ENCODE measurements around the gene RAPSN.

RAPSN gene

GRCh38 chr11:47417712-47418111 lies 31.2 kb downstream of the RAPSN start:
- H3K9me2 ChIP-seq (ENCODE audit: low read depth, low read length) = no peaks in the 10 kb centered on the region
- H2AFZ ChIP-seq (ENCODE audit: low read length) = no peak overlapping the region
- H3K4me2 ChIP-seq (ENCODE audit: low read length) = no peak overlapping the region
- no peak overlapping the region for H3K27ac ChIP-seq (ENCODE audit: low read depth, low read length, poor library complexity, severe bottlenecking)
- H3K27me3 ChIP-seq (ENCODE audit: insufficient read depth, low read length) = no peaks in the 10 kb centered on the region
- H3K4me3 ChIP-seq (ENCODE audit: low read depth, low read length, poor library complexity, severe bottlenecking) = no peak overlapping the region
- H3F3A ChIP-seq (ENCODE audit: insufficient read depth, low read length) = no peaks in the 10 kb centered on the region
- H3K9ac ChIP-seq (ENCODE audit: low read length) = no peak overlapping the region
- no peaks in the 10 kb centered on the region for H4K20me1 ChIP-seq (ENCODE audit: insufficient read depth, low read length)
- peaks cover 16% of the 10 kb centered on the region for H3K4me1 ChIP-seq (ENCODE audit: insufficient read depth, low read length, severe bottlenecking)
- no peaks in the 10 kb centered on the region for H3K9me3 ChIP-seq (ENCODE audit: low read length)
- TF ChIP-seq EZH2 (IDR thresholded peaks at IDR 0.05; ENCODE audit: borderline replicate concordance, low read length) = no peak
- no peak for TF ChIP-seq CTCF (IDR thresholded peaks at IDR 0.05; ENCODE audit: low read length)
- peaks cover 67% of the 10 kb centered on the region for H3K36me3 ChIP-seq (ENCODE audit: insufficient read depth, low read length)
- H3K79me2 ChIP-seq (ENCODE audit: insufficient read depth, low read length) = no peaks in the 10 kb centered on the region

GRCh38 chr11:47415949-47416472 lies 32.9 kb downstream of the RAPSN start:
- Histone ChIP-seq H2AFZ (ENCODE audit: low read length) (no peak overlapping the region), H3K4me3 (ENCODE audit: low read depth, low read length, poor library complexity, severe bottlenecking) (no peak overlapping the region), H3K4me2 (ENCODE audit: low read length) (no peak overlapping the region), H3K4me1 (ENCODE audit: insufficient read depth, low read length, severe bottlenecking) (peaks cover 16% of the 10 kb centered on the region), H3K27me3 (ENCODE audit: insufficient read depth, low read length) (no peaks in the 10 kb centered on the region), H3K9me3 (ENCODE audit: low read length) (no peaks in the 10 kb centered on the region), H4K20me1 (ENCODE audit: insufficient read depth, low read length) (no peaks in the 10 kb centered on the region), H3K27ac (ENCODE audit: low read depth, low read length, poor library complexity, severe bottlenecking) (peak overlapping the region; percentile 10), H3F3A (ENCODE audit: insufficient read depth, low read length) (no peaks in the 10 kb centered on the region), H3K36me3 (ENCODE audit: insufficient read depth, low read length) (peaks cover 51% of the 10 kb centered on the region), H3K79me2 (ENCODE audit: insufficient read depth, low read length) (no peaks in the 10 kb centered on the region), H3K9ac (ENCODE audit: low read length) (no peak overlapping the region), H3K9me2 (ENCODE audit: low read depth, low read length) (no peaks in the 10 kb centered on the region)
- TF ChIP-seq EZH2 (IDR thresholded peaks at IDR 0.05; ENCODE audit: borderline replicate concordance, low read length) = no peak
- no peak for TF ChIP-seq CTCF (IDR thresholded peaks at IDR 0.05; ENCODE audit: low read length)

- peak overlapping the region; percentile 10 for H3K27ac ChIP-seq (ENCODE audit: low read depth, low read length, poor library complexity, severe bottlenecking)
Observed at GRCh38 chr11:47415091-47415854, 33.7 kb downstream of the RAPSN start.

More at GRCh38 chr11:47415091-47415854, 33.7 kb downstream of the RAPSN start:
- H3K27me3 ChIP-seq (ENCODE audit: insufficient read depth, low read length) = no peaks in the 10 kb centered on the region
- no peak overlapping the region for H2AFZ ChIP-seq (ENCODE audit: low read length)
- H3K9me3 ChIP-seq (ENCODE audit: low read length) = no peaks in the 10 kb centered on the region
- H3K4me1 ChIP-seq (ENCODE audit: insufficient read depth, low read length, severe bottlenecking) = peaks cover 20% of the 10 kb centered on the region
- H3K9me2 ChIP-seq (ENCODE audit: low read depth, low read length) = no peaks in the 10 kb centered on the region
- no peaks in the 10 kb centered on the region for H3F3A ChIP-seq (ENCODE audit: insufficient read depth, low read length)
- H3K4me3 ChIP-seq (ENCODE audit: low read depth, low read length, poor library complexity, severe bottlenecking) = no peak overlapping the region
- no peak overlapping the region; the same call in 1 of the 2 replicates for H3K9ac ChIP-seq (ENCODE audit: low read length)
- peak overlapping the region; percentile 35; the same call in 1 of the 2 replicates for H3K4me2 ChIP-seq (ENCODE audit: low read length)
- TF ChIP-seq CTCF (IDR thresholded peaks at IDR 0.05; ENCODE audit: low read length) (no peak), EZH2 (IDR thresholded peaks at IDR 0.05; ENCODE audit: borderline replicate concordance, low read length) (no peak)
- H3K36me3 ChIP-seq (ENCODE audit: insufficient read depth, low read length) = peaks cover 43% of the 10 kb centered on the region
- no peaks in the 10 kb centered on the region for H3K79me2 ChIP-seq (ENCODE audit: insufficient read depth, low read length)
- no peaks in the 10 kb centered on the region for H4K20me1 ChIP-seq (ENCODE audit: insufficient read depth, low read length)

Data from OCI-LY1 (cell line).